Measurements from ENCODE around the gene RGS4. TPM values are rescaled to one million over a fixed set of nuclear protein-coding genes. Genes with fewer than 3 reads are reported as not detected.

Gene RGS4
- total and polyA plus RNA-seq, 2 experiments from 2014 or later, result 0.32 to 0.38 TPM

GRCh38 chr1:163104385-163105099 lies 35.4 kb downstream of the RGS4 start:
- Mint-ChIP-seq H3K27ac (no peak overlapping the region), H3K4me1 (no peaks in the 10 kb centered on the region), H3K9me3 (peaks cover 11% of the 10 kb centered on the region; the same call in 2 of the 3 replicates), H3K27me3 (ENCODE audit: insufficient read depth, low read depth, poor library complexity) (peaks cover 1% of the 10 kb centered on the region), H3K4me3 (no peak overlapping the region), H3K36me3 (ENCODE audit: low read depth) (no peaks in the 10 kb centered on the region; the same call in 2 of the 3 replicates)
- Histone ChIP-seq H3K4me2 (no peak overlapping the region), H4K20me1 (replicated peaks; ENCODE audit: insufficient read depth) (no peaks in the 10 kb centered on the region), H2AFZ (no peak overlapping the region), H3K79me2 (replicated peaks; ENCODE audit: insufficient read depth) (no peaks in the 10 kb centered on the region), H3K27me3 (ENCODE audit: insufficient read depth) (no peaks in the 10 kb centered on the region), H3K4me1 (ENCODE audit: insufficient read depth) (no peaks in the 10 kb centered on the region), H3F3A (replicated peaks; ENCODE audit: low read depth) (no peaks in the 10 kb centered on the region), H3K9me2 (ENCODE audit: insufficient read depth) (peaks cover 3% of the 10 kb centered on the region; the same call in 1 of the 2 replicates), H3K4me3 (no peak overlapping the region), H3K36me3 (ENCODE audit: insufficient read depth) (no peaks in the 10 kb centered on the region), H3K27ac (ENCODE audit: low read depth) (no peak overlapping the region)
- ATAC-seq, result no peak
- DNase-seq (ENCODE audit: low spot score), result no peak
- TF ChIP-seq CREB1 (CRISPR knock-in tag; IDR thresholded peaks at IDR 0.05; ENCODE audit: low read depth), result no peak
- no peak for TF ChIP-seq CTCF (conservative IDR thresholded peaks at IDR 0.05; ENCODE audit: low read depth in 2 of 2)
- no peak for TF ChIP-seq NANOG (IDR thresholded peaks at IDR 0.05; ENCODE audit: borderline replicate concordance)
- no peak for TF ChIP-seq ETS1 (IDR thresholded peaks at IDR 0.05)
- TF ChIP-seq REST (IDR thresholded peaks at IDR 0.05; ENCODE audit: unreplicated experiment), result no peak
- TF ChIP-seq EZH2phosphoT487 (IDR thresholded peaks at IDR 0.05; ENCODE audit: unreplicated experiment), result no peak
- no peak for TF ChIP-seq ZNF331 (CRISPR knock-in tag; IDR thresholded peaks at IDR 0.05; ENCODE audit: low read depth)
- TF ChIP-seq JUNB (IDR thresholded peaks at IDR 0.05; ENCODE audit: unreplicated experiment), result no peak
- no peak for TF ChIP-seq STAT1 (IDR thresholded peaks at IDR 0.05; ENCODE audit: unreplicated experiment)
- TF ChIP-seq ZNF114 (CRISPR knock-in tag; IDR thresholded peaks at IDR 0.05), result no peak

Measured in GM23338 (cell line).